ENCODE data around the gene TMEM219. TPM values are rescaled to one million over a fixed set of nuclear protein-coding genes. Genes with fewer than 3 reads are reported as not detected.

The TMEM219 gene
- total RNA-seq, 4 donors from 2014 or later = 78.0 to 109 (median 106) TPM

DNA sequence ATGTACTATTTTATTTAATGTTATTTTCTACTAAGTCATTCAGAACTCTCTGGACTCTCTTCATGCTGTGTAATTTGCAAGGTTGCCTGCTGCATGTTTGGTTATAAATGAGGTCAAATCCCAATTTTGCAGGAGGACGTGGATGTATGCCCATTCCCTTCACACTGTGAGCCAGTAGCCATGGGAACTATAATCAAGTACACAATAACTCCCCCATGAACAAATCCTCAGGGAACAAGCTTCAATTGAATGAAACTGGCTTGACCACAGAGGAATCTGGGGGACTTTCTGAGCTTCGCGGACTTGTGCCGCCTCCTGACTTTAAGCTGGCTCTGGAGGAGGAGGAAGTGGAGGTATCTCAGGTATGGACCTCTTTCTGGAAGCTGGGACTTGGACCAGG lies 21.2 kb upstream of the TMEM219 start:
- DNase-seq (ENCODE audit: low spot score in 2 of 2) = no peak
- WGBS = 79% methylated on average over 4 of the region's 4 CpGs
- no peaks in the 10 kb centered on the region for H3K27me3 ChIP-seq

DNA sequence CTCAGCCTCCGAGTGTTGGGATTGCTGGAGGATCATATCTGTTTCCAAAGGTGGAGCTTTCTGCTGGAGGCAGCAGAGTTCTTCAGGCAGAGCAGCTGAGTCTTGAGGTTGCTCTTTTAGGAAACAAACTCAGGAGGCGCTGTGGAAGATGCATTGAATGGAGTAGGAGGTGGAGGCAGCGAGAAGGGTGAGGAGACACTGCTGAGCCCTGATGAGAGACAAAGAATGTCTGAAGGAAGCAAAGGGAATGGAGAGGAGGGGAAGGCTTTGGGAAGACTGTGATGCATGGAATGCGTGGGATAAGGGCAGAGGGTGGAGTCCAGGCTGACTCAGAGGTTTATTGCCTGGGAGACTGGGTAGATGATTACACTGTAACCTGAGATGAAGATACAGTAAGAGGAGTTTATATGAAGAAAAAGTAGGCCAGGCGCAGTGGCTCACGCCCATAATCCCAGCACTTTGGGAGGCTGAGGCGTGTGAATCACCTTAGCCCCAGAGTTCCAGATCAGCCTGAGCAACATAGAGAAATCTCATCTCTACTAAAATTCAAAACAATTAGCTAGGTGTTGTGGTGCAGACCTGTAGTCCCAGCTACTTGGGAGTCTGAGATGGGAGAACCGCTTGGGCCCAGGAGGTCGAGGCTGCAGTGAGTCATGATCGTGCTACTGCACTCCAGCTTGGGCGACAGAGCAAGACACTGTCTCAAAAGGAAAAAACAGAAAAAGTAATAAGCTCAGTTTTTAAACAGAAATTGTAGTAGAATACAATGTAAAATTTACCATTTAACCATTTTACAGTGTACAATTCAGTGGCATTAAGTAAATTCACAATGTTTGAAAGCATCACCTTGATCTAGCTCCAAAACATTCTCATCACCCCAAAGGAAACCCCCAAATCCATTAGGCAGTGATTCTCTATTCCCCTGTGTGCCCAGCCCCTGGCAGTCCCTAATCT lies 17.8 kb upstream of the TMEM219 start:
- 31% methylated on average over 11 of the region's 11 CpGs for WGBS

More for the DNA sequence above, 21.2 kb upstream of the TMEM219 start:
- peaks cover 10% of the 10 kb centered on the region for H3K4me1 ChIP-seq
- TF ChIP-seq POLR2A (IDR thresholded peaks at IDR 0.05) (no peak), EP300 (IDR thresholded peaks at IDR 0.05) (no peak), POLR2AphosphoS5 (IDR thresholded peaks at IDR 0.05) (no peak), CTCF (IDR thresholded peaks at IDR 0.05) (no peak)
- H3K9me3 ChIP-seq = no peaks in the 10 kb centered on the region
- H3K36me3 ChIP-seq = no peaks in the 10 kb centered on the region
- H3K27ac ChIP-seq = no peak overlapping the region
- H3K4me3 ChIP-seq = no peak overlapping the region

GRCh38 chr16:29947897-29948296 lies 14.0 kb upstream of the TMEM219 start:
- TF ChIP-seq EP300 (IDR thresholded peaks at IDR 0.05) (no peak), CTCF (IDR thresholded peaks at IDR 0.05) (no peak), POLR2AphosphoS5 (IDR thresholded peaks at IDR 0.05) (no peak), POLR2A (IDR thresholded peaks at IDR 0.05) (no peak)
- no peak overlapping the region for H3K4me3 ChIP-seq
- no peak overlapping the region for H3K27ac ChIP-seq
- no peak for DNase-seq (ENCODE audit: low spot score in 2 of 2)
- 87% methylated on average over 2 of the region's 2 CpGs for WGBS
- H3K27me3 ChIP-seq = no peaks in the 10 kb centered on the region
- no peaks in the 10 kb centered on the region for H3K36me3 ChIP-seq
- H3K9me3 ChIP-seq = no peaks in the 10 kb centered on the region
- peaks cover 10% of the 10 kb centered on the region for H3K4me1 ChIP-seq

More for the DNA sequence above, 17.8 kb upstream of the TMEM219 start:
- Histone ChIP-seq H3K4me3 (no peak overlapping the region), H3K4me1 (peaks cover 10% of the 10 kb centered on the region), H3K27ac (peak overlapping the region; percentile 74), H3K9me3 (no peaks in the 10 kb centered on the region), H3K27me3 (no peaks in the 10 kb centered on the region), H3K36me3 (no peaks in the 10 kb centered on the region)
- no peak for TF ChIP-seq POLR2A (IDR thresholded peaks at IDR 0.05)
- TF ChIP-seq CTCF (IDR thresholded peaks at IDR 0.05) = peak in 1 of 2 donors; percentile 14
- TF ChIP-seq EP300 (IDR thresholded peaks at IDR 0.05) = no peak
- TF ChIP-seq POLR2AphosphoS5 (IDR thresholded peaks at IDR 0.05) = no peak
- no peak for DNase-seq (ENCODE audit: low spot score in 2 of 2)

- H3K4me1 ChIP-seq = no peaks in the 10 kb centered on the region
- H3K4me3 ChIP-seq = no peak overlapping the region
- no peak for TF ChIP-seq CTCF (IDR thresholded peaks at IDR 0.05)
- no peak for TF ChIP-seq EP300 (IDR thresholded peaks at IDR 0.05)
- TF ChIP-seq POLR2A (IDR thresholded peaks at IDR 0.05) = no peak
- no peak for TF ChIP-seq POLR2AphosphoS5 (IDR thresholded peaks at IDR 0.05)
- 90% methylated on average over 4 of the region's 4 CpGs for WGBS
- no peaks in the 10 kb centered on the region for H3K36me3 ChIP-seq
- H3K9me3 ChIP-seq = no peaks in the 10 kb centered on the region
- DNase-seq (ENCODE audit: low spot score in 2 of 2) = no peak
- no peaks in the 10 kb centered on the region for H3K27me3 ChIP-seq
- H3K27ac ChIP-seq = no peak overlapping the region
Observed at GRCh38 chr16:29950806-29951461, 10.9 kb upstream of the TMEM219 start.
